UCSD-AML1 (cell line): ENCODE measurements around the gene BRI3BP.
"Not testable (repeated sequence)": the region's sequence is repeated elsewhere in the genome, so short reads cannot be mapped to it uniquely, and the experiment has no call there.

Experiments
- DNase-seq: peaks from one replicate; lab custom pipeline; 2025; ENCODE audit not compliant: unreplicated experiment; lab: John Stamatoyannopoulos, UW

The BRI3BP gene

GRCh38 chr12:125065021-125065918 is 71.8 kb downstream of the BRI3BP start, which contains the start of gene AACS:
Gene AACS, plus strand, starts transcription at chr12:125065435. Its CDS starts 150 bp downstream, at chr12:125065585.
- DNase-seq: peak; percentile 81

- no peak for DNase-seq
Observed at GRCh38 chr12:125065919-125066570, 72.6 kb downstream of the BRI3BP start.

- no peak for DNase-seq
Observed at GRCh38 chr12:125068391-125068790, 74.9 kb downstream of the BRI3BP start.

GRCh38 chr12:125069616-125070015 is 76.2 kb downstream of the BRI3BP start:
- no peak for DNase-seq

- no peak for DNase-seq
Observed at GRCh38 chr12:125070112-125070511, 76.7 kb downstream of the BRI3BP start.

GRCh38 chr12:125070661-125071390 is 77.4 kb downstream of the BRI3BP start:
- no peak for DNase-seq

- DNase-seq: no peak
Observed at GRCh38 chr12:125071456-125071855, 78.0 kb downstream of the BRI3BP start.

- DNase-seq: no peak
Observed at GRCh38 chr12:125072496-125072895, 79.1 kb downstream of the BRI3BP start.

- not testable (repeated sequence) for DNase-seq
Observed at GRCh38 chr12:125074294-125074693, 80.8 kb downstream of the BRI3BP start.

GRCh38 chr12:125076103-125076502 is 82.7 kb downstream of the BRI3BP start:
- DNase-seq: no peak

GRCh38 chr12:125079084-125079483 is 85.6 kb downstream of the BRI3BP start:
- no peak for DNase-seq

GRCh38 chr12:125079648-125080645 is 86.5 kb downstream of the BRI3BP start:
- no peak for DNase-seq
